ENCODE results near the gene ART4.

GRCh38 chr12:14833336-14833735 is 10.0 kb downstream of the ART4 start:
- TF ChIP-seq, protein P1, sequence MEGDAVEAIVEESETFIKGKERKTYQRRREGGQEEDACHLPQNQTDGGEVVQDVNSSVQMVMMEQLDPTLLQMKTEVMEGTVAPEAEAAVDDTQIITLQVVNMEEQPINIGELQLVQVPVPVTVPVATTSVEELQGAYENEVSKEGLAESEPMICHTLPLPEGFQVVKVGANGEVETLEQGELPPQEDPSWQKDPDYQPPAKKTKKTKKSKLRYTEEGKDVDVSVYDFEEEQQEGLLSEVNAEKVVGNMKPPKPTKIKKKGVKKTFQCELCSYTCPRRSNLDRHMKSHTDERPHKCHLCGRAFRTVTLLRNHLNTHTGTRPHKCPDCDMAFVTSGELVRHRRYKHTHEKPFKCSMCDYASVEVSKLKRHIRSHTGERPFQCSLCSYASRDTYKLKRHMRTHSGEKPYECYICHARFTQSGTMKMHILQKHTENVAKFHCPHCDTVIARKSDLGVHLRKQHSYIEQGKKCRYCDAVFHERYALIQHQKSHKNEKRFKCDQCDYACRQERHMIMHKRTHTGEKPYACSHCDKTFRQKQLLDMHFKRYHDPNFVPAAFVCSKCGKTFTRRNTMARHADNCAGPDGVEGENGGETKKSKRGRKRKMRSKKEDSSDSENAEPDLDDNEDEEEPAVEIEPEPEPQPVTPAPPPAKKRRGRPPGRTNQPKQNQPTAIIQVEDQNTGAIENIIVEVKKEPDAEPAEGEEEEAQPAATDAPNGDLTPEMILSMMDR (IDR thresholded peaks at IDR 0.05), result no peak
- TF ChIP-seq POLR2A (IDR thresholded peaks at IDR 0.05), result no peak
